ENCODE results near the gene ARIH1. TPM values are rescaled to one million over a fixed set of nuclear protein-coding genes. Genes with fewer than 3 reads are reported as not detected.

The ARIH1 gene
- total RNA-seq, 1 donor from 2014 or later = 36.5 TPM

DNA sequence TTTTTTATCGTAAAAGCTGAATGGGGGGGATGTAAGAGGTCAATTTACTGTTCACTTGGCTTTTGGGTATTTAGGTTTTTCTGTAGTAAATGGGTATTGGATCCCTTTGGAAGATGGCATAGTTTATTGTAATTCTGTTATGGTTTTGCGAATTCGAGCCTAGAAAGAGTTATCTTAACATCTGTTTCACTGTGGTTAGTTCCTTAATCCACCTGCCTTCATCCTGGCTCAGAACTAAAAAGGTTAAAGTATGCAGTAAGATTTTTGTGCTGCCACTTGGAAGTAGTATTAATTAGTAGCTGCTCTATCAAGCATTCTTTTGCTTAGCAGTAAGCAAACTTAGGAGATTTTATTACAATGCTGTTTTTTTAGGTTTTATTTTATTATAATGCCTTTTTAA is 62.4 kb downstream of the ARIH1 start:
- DNase-seq (ENCODE audit: extremely low read depth, low read depth, low spot score) = no peak

DNA sequence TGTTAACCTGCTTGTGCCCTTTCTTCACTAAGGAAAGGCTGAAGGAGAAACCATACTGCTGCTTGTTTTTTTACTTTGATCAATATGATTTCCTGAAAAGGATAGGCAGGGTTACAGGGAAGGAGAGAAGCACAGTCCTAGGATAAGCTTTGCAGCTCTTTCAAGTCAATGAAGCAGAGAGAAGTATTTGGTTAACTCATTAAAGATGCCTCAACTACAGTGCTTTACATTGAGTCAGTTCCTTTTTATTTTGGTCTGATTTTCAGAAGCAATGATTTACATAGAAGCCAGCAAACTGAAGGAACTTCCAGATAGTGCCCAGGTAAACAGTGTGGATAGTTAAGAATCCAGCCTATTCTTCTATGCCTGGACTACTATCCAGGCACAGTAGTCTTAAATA is 64.8 kb downstream of the ARIH1 start:
- no peak for DNase-seq (ENCODE audit: extremely low read depth, low read depth, low spot score)

DNA sequence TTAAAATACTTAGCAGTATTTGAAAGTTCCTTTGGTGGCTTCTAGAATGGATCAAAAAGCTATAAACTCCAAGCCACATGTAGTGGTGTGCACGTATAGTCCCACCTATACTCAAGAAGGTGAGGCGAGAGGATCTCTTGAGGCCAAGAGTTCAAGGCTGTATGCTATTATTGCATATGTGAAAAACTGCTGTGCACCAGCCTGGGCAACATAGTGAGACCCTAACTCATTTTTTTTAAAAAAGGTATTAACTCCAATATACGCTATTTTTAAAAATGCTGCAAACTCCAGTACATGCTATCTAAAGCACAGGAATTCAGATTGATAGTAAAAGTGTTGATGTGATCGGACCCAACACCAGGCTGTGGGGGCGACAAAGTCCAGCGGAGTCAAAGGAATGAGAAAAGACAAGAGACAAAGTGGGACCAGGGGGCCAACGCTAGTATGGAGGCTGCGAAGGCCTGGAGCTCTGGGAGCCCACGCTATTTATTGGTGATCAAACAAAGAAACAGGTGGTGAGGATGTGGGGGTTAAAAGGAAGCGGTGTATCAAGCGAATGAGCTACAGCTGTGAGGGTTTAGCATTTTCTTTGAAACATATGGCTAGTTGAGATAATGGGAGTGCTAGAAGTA is 66.6 kb downstream of the ARIH1 start:
- DNase-seq (ENCODE audit: extremely low read depth, low read depth, low spot score) = no peak

DNA sequence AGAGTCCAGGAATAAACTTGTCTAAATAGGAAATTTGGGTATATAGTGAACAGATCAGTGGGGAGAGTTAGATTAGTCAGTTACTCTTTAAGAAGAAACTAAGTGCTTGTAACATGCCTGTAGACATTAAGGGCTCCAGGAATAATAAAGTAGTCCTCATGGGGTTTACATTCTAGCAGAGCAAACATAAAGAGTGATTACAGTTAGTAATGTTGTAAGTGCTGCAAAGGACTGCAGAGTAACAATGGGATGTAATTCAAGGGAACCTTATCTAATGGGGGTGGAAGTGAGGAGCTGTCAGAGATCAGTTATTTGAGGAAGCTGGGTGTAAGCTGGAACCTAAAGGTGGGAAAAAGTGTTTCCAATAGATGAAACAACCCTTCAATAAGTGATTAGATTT is 67.5 kb downstream of the ARIH1 start:
- no peak for DNase-seq (ENCODE audit: extremely low read depth, low read depth, low spot score)

DNA sequence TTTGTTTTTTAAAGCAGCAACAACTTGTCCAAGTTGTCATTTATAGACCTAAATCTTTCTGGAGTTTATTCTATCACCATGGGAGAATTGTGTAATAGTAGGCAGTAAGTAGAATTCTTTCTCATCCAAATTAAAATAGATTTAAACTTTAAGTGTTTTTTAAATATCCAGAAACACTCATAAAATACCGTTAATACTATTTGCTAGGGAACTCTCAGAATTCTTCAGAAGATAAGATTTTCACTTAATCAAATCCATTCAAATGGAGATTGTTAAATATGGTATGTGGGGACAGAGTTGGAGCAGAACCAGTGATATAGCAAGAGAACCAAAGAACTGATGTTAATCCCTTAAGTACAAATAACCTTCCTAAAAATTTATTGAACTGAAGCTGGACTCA is 71.0 kb downstream of the ARIH1 start:
- DNase-seq (ENCODE audit: extremely low read depth, low read depth, low spot score) = no peak

DNA sequence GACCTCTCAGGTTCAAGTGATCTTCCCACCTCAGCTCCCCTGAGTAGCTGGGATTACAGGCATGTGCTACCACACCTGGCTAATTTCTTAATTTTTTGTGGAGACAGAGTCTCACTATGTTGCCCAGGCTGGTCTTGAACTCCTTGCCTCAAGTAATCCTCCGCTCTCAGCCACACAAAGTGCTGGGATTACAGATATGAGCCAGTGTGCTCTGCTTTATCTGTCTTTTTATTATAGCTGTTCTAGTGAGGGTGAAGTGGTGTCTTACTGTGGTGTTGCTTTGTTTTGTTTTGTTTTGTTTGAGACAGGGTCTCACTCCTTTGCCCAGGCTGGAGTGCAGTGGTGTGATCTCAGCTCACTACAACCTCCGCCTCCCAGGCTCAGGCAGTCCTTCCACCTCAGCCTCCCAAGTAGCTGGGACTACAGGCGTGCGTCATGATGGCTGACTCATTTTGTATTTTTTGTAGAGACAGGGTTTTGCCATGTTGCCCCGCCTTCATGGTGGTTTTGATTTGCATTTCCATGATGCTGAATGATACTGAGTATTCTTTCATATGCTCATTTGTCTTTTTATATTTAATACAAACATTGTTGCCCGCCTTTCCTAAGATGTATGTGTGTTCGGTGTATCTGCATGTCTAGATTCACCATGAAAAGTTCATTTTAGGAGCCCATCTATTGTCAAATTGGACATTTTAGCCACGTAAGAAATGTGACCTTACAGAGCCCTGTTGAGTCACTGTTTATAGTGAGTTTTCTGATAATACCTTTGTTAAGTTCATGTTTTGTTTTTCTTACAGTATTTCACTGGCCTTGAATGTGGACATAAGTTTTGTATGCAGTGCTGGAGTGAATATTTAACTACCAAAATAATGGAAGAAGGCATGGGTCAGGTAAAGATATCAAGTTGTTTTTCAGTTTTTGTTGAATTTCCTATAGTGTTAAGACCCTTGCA is 80.6 kb downstream of the ARIH1 start:
- no peak for DNase-seq (ENCODE audit: extremely low read depth, low read depth, low spot score)

DNA sequence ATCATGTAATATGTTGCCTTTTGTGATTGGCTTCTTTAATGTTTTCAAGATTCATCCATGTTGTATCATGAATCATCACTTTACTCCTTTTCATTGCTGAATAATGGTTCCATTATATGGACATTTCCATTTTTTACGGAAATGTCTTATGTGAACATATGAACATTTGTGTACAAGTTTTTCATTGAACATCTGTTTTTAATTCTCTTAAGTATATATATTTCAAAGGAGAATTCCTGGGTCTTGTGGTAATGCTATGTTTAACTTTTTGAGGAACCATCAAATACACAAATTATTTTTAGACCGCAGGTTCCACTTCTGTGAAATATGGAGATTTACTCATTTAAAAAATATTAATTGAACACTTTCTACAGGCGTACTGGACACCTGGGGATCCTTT is 85.7 kb downstream of the ARIH1 start:
- no peak for DNase-seq (ENCODE audit: extremely low read depth, low read depth, low spot score)

DNA sequence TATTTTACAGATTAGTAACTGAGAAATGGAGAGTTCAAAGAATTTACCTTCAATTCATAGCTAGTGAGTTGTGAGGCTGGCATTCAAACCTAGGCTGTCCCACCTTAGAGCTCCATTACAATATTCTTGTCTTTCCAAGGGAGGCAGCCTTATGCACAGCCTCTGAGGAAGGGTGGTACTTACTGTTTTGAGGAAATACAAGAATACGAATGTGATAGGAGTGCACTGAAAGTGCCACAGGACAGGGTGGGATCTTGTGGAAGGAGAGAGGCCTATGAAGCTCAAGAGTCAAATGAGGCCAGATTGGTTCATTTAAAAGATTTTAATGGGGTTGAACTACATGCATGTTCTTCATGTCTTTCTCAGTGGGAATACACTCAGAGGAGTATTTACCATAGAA is 86.3 kb downstream of the ARIH1 start:
- DNase-seq (ENCODE audit: extremely low read depth, low read depth, low spot score) = no peak

DNA sequence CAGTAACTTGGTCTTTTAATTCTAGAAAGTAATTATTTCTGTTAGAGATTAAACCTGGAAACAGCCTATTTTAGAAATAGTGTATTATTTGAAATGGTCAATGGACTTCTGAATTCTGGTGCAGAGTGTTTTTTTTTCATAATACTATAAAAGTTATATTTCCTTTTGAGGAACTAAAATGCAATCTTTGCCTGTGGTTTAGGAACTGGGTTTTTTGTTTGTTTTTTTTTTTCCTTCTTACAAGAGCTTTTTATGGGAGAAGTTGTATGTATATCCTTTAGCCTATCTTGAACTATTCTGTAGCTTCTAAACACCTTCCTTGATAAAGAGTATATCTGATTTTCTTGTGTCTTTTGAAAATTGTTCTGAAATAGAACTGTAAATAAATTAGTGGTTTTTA is 88.3 kb downstream of the ARIH1 start:
- no peak for DNase-seq (ENCODE audit: extremely low read depth, low read depth, low spot score)

DNA sequence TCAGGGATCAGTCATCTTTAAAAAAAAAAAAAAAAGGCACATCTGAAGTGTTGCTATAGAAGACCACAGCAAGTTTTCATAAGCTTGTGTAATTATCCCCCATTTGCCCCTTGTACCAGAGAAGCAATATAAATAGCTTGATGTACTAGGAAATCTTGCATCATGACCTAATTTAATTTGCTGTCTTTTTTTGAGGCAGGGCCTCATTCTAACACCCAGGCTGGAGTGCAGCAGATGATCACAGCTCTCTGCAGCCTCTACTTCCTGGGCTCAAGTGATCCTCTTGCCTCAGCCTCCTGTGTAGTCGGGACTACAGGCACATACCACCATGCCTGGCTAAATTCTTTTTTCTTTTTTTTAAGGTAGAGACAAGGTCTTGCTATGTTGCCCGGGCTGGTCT is 88.7 kb downstream of the ARIH1 start:
- no peak for DNase-seq (ENCODE audit: extremely low read depth, low read depth, low spot score)

DNA sequence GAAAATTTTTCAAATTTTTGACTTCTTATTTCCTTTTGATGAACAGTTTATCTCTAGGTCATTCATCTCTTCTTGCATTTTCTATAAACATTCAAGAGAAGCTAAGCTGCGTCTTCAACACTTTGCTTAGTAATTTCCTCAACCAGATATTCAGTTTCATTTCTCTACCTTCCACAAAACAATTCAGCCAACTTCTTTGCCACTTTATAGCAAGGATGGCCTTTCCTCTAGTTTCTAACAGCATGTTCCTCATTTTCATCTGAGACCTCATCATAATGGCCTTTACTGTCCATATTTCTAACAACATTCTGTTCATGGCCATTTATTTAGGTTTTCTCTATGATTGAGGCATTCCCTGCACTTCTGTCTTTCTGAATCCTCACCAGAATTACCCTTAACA is 90.0 kb downstream of the ARIH1 start:
- no peak for DNase-seq (ENCODE audit: extremely low read depth, low read depth, low spot score)

DNA sequence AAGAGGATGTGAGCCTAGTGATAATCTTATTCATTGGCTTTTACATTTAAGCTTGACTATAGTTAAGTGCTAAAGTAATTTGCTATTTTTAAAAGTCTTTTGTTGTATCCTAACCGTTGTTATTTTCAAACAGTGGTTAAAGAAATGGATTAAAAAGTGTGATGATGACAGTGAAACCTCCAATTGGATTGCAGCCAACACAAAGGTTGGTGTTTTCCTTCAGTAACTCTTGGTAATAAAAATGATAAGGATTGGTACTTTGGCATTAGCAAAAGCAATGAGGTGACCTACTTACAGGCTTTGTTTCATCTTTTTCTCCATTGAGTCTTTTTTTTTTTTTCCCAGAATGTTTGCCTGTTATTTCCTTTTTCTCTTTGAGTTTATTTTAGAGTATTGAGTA is 92.8 kb downstream of the ARIH1 start:
- DNase-seq (ENCODE audit: extremely low read depth, low read depth, low spot score) = no peak

DNA sequence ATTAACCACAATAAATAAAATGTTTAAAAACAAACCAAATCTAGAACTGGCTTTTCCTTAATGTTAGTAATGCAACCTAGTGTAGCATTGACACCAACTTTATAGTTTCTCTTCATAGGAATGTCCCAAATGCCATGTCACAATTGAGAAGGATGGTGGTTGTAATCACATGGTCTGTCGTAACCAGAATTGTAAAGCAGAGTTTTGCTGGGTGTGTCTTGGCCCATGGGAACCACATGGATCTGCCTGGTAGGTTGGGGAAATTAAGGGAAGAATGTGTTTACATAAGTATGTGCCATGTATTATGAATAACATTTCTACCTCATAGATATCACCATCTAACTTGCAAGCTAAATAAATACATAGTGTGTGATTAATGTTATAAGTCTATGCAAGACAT is 95.9 kb downstream of the ARIH1 start:
- no peak for DNase-seq (ENCODE audit: extremely low read depth, low read depth, low spot score)

DNA sequence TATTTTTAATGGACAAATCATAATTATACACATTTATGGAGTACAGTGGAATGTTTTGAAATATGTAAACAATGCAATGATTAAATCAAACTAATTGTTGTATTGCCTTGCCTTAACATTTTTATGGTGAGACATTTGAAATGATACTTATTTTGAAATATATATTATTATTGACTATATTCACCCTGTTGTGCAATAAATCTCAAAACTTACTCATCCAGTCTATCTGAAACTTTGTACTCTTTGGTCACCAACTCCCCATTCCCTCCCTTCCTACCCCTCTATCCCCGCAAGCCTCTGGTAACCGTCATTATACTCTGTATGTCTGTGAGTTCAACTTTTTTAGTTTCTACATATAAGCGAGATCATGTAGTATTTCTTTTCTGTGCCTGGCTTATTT is 105.7 kb downstream of the ARIH1 start:
- DNase-seq (ENCODE audit: extremely low read depth, low read depth, low spot score) = no peak

DNA sequence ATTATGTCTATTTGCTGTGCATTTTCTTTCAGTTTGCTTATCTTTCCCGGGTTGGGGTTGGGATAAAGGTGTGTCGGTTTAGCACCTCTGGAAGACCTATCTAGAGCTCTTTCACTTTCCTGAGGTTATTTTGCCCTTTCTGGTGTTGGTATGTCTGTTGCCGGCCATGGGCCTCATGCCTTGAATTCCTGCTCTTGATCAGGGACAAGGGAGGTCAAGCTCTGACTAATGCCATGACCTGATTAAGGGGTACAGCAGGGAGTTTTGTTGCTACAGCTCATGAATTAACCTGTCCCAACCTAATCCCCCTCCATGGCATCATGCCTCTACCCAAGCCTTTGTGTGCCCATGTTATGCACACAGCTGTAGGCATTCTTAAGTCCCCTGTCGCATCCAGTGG is 109.9 kb downstream of the ARIH1 start:
- no peak for DNase-seq (ENCODE audit: extremely low read depth, low read depth, low spot score)

DNA sequence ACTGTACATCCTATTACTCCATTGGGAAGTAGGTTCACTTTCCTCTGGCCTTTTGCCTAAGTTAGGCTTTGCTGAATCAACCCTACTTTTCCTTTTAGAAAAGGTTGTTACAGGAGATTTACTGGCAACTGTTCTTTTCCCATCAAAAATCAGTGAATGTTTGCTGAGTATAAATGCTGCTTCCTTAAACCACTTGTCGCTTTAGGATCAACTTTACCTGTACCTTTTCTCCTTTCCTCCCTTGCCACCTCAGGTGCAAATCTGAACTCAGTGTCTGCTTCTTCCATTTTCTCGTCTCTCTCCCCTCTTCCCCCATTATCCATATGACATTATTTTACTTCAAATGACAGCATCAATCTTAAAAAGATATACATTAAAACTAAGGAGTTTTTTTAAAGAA is 110.9 kb downstream of the ARIH1 start:
- DNase-seq (ENCODE audit: extremely low read depth, low read depth, low spot score) = no peak

DNA sequence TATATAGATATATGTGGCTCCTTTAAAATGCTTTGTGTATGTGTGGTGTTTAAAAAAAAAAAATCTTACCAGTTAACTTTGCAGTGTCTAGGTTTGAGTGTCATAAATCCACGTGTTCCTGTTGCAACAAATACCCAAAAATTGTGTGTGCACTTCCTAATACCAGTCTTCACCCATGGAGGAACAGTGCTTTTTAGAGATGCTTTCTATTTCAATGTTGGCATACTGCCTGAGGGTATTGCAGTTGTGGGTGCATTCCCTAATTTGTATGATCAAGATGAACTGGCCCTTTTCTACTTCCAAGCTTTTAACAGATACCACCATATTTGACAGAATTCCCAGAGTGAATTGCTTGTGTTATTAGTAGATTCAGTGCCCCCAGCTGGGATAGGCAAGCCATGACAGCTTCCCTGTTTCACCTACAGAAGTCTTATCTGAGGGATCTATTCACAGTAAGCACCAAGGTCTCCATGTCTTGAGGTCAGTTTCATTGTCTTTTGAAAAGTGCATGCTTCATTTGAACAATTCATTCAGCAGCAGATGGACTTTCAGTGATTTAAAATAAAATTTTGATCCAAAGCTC is 111.4 kb downstream of the ARIH1 start:
- DNase-seq (ENCODE audit: extremely low read depth, low read depth, low spot score) = no peak

DNA sequence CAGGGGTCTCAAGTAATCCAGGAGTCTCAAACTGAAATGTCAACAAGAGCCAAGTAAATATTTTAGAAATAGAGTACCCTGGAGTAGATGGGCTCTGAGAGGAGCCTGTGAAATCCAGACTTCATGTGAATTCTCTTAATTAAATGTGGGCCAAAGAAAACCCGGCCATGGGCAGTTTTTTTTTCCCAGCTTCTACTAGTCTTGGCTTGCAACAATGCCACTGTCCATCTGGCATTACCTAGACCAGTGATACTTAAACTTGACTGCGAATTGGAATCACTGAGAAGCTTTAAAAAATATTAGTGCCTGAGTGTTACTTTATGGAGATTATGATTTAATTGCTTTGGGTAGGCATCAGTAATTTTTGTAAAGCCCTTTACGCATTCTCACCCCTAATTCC is 114.0 kb downstream of the ARIH1 start:
- DNase-seq (ENCODE audit: extremely low read depth, low read depth, low spot score) = no peak

DNA sequence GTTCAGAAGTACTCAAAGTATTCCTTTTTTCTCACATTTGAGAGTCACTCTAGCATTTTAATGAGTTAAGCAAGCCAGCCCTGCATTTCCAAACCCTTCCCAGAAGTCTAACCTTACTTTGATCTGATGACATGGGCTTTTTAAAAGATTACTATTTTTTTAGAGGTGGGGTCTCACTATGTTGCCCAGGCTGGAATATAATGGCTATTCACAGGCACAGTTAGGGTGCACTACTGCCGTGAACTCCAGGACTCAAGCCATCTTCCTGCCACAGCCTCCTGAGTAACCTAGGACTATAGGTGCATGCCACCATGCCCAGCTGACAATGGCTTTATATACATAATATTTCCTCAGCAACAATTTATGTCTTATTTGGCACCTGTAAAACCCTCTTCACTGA is 116.3 kb downstream of the ARIH1 start:
- DNase-seq (ENCODE audit: extremely low read depth, low read depth, low spot score) = no peak

DNA sequence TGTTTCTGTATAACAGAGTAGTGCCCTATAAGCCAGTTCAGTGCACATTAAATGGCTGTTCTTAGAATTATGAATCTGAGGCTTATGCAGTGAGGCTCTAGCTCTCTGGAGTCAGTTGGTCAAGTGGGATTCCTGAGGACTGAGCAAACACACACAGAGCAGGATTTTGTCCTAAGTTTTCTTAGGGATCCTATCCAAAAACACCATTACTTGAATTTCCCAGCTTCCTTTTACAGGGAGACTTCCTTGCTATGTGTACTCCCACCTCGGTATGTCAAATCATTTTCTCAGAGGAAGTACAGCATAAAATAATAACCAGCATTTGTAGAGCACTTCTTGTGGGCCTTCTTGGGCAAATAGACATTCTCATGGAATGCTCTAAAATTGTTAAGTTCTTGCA is 117.2 kb downstream of the ARIH1 start:
- DNase-seq (ENCODE audit: extremely low read depth, low read depth, low spot score) = no peak

DNA sequence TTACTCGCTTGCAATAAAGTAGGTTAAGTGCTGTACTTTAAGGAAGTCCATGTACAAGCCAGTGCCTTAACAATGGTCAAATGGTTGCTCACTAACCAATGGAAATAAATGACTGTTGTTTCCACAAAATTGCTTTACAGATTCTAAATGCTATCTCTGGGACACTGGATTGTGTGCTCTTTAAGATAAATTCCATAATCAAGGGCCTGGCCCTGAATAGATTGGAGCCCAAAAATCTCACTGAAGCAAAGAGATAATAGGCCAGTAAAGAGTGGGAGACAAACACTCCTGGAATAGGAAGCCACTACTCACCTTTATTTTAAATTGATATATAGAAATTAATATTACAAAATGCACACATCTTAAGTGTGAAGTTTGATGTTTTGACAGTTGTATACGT is 118.0 kb downstream of the ARIH1 start:
- DNase-seq (ENCODE audit: extremely low read depth, low read depth, low spot score) = no peak

DNA sequence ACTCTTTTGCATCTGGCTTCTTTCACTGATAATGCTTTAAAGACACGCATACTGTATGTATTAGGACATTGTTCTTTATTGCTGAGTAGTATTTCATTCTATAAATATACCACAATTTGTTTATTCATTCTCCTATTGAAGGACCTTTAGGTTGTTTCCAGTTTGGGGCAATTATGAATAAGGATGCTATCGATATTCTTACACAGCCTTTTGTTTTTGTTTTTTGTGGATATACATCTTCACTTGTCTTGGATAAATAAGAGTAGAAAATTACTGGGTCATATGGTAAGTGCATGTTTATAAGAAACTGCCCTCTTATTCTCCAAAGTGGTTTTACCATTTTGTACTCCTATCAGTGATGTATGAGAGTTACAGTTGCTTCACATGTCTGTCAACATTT is 118.5 kb downstream of the ARIH1 start:
- no peak for DNase-seq (ENCODE audit: extremely low read depth, low read depth, low spot score)
